Measurements from ENCODE around the gene NKX1-1.

The NKX1-1 gene

DNA sequence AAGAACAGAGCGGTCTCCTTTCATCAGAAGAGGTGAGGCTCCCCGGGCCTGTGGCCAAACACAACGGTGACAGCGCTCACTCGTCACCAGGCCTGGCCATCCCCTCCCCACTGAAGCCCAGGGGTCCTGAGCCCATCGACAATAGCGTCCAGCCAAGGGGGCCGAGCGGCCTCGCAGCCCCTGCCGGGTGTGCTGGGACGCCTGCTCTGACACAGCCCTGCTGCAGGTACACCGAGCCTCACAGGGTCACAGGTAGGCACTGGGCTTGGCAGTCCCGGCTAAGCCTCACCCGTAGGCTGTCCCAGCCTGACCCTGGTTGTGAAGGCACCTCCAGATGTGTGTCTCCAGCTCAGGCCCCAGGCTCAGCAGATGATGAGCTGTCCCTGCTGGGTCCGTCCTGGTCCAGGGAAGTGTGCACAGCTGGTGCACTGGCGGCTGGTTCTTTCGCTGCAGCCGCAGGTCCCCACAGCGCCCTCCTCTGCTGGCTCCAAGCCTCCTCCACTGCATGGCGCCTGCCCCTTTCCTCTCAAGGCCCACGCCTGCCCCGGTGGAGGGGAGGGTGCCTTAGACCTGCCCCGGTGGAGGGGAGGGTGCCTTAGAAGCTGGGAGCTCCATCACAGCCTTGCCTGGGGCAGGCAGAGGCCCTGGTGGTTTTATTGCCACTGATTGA lies 37.7 kb downstream of the NKX1-1 start:
- TF ChIP-seq, protein P1, sequence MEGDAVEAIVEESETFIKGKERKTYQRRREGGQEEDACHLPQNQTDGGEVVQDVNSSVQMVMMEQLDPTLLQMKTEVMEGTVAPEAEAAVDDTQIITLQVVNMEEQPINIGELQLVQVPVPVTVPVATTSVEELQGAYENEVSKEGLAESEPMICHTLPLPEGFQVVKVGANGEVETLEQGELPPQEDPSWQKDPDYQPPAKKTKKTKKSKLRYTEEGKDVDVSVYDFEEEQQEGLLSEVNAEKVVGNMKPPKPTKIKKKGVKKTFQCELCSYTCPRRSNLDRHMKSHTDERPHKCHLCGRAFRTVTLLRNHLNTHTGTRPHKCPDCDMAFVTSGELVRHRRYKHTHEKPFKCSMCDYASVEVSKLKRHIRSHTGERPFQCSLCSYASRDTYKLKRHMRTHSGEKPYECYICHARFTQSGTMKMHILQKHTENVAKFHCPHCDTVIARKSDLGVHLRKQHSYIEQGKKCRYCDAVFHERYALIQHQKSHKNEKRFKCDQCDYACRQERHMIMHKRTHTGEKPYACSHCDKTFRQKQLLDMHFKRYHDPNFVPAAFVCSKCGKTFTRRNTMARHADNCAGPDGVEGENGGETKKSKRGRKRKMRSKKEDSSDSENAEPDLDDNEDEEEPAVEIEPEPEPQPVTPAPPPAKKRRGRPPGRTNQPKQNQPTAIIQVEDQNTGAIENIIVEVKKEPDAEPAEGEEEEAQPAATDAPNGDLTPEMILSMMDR (IDR thresholded peaks at IDR 0.05; ENCODE audit: low read depth, low read length, missing control alignments): no peak
- in situ Hi-C loops (cut with HindIII; ENCODE audit: low sequenced_read_pairs): no loop called here
- H3K4me3 ChIP-seq (ENCODE audit: low read depth, low read length): no peak overlapping the region
- DNase-seq (ENCODE audit: low read depth): no peak

- in situ Hi-C loops (cut with HindIII; ENCODE audit: low sequenced_read_pairs): no loop called here
- TF ChIP-seq, protein P1 (IDR thresholded peaks at IDR 0.05; ENCODE audit: low read depth, low read length, missing control alignments): no peak
- H3K4me3 ChIP-seq (ENCODE audit: low read depth, low read length): no peak overlapping the region
- no peak for DNase-seq (ENCODE audit: low read depth)
Observed at GRCh38 chr4:1367936-1368289, 38.3 kb downstream of the NKX1-1 start.

DNA sequence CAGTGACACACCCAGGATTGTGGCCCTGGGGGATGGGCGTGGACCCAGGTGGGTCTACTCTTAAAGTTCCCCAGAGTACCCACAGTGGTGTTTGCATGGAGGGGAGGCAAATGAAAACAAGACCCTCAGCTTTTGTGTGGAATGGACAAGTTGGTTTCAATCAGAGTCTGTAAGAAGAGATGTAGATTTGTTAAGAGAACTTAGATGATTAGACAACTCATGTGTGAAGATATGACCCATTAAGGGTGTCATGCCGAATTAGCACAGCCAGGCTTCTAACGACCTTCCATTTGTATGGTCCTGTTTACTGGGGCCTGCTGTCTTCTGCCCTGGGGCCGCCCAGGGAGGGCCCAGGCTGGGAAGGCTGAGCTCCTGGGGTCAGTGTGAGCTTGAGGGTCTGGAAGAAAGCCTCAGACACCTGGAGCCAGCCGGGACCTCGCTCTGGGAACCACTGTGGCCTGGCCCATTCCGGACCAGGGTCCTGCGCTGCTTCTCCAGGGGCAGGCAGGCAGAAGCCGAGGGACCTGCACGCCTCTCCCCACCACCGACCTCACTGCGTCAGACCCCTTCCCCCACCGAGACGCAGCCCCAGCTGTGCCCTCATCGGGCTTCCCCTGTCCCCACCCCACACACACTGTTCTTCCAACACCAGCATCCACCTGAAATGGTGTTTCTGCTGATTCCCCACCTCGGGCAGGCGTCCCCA lies 38.9 kb downstream of the NKX1-1 start:
- in situ Hi-C loops (cut with HindIII; ENCODE audit: low sequenced_read_pairs): no loop called here
- no peak overlapping the region for H3K4me3 ChIP-seq (ENCODE audit: low read depth, low read length)
- TF ChIP-seq, protein P1 (IDR thresholded peaks at IDR 0.05; ENCODE audit: low read depth, low read length, missing control alignments): no peak
- DNase-seq (ENCODE audit: low read depth): no peak

- in situ Hi-C loops (cut with HindIII; ENCODE audit: low sequenced_read_pairs): no loop called here
- H3K4me3 ChIP-seq (ENCODE audit: low read depth, low read length): no peak overlapping the region
- DNase-seq (ENCODE audit: low read depth): no peak
- TF ChIP-seq, protein P1 (IDR thresholded peaks at IDR 0.05; ENCODE audit: low read depth, low read length, missing control alignments): no peak
Observed at GRCh38 chr4:1366371-1367229, 39.6 kb downstream of the NKX1-1 start.

DNA sequence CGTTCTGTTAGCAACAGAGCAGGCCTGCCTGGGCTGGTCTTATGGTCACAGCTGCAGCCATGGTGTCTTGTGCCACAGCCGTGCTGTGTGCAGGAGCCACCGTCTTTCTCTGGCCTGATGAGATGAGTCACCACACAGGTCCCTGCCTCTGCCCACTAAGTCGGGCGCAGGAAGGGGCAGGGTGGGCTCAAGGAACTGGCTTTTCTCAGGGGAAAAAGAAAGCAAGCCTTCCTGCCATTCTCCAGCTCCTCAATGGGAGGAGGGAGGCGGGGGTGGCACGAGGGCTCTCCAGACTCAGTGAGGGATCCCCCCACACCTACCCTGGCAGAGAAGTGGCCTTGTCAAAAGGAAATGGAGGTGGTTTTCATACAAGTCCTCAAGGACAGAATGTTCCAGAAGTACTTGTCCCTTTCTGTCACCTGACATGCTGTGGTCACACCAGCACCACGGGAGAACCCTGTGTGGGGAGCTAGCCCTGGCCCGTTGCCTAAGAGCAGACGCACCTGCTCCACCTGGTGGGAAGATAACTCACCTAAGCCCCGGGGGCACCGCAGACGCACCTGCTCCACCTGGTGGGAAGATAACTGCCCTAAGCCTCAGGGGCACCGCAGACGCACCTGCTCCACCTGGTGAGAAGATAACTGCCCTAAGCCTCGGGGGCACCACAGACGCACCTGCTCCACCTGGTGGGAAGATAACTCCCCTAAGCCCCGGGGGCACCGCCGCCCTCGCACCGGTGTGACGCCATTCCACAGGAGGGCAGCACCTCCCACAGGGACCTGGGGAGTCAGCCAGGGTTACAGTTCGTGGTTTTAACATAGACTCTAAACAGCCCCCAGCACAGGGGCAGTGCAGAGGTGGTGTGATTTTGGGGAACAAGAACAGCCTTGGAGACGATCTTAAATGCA lies 40.7 kb downstream of the NKX1-1 start:
- no peak for DNase-seq (ENCODE audit: low read depth)
- in situ Hi-C loops (cut with HindIII; ENCODE audit: low sequenced_read_pairs): no loop called here
- TF ChIP-seq, protein P1 (IDR thresholded peaks at IDR 0.05; ENCODE audit: low read depth, low read length, missing control alignments): no peak
- no peak overlapping the region for H3K4me3 ChIP-seq (ENCODE audit: low read depth, low read length)

DNA sequence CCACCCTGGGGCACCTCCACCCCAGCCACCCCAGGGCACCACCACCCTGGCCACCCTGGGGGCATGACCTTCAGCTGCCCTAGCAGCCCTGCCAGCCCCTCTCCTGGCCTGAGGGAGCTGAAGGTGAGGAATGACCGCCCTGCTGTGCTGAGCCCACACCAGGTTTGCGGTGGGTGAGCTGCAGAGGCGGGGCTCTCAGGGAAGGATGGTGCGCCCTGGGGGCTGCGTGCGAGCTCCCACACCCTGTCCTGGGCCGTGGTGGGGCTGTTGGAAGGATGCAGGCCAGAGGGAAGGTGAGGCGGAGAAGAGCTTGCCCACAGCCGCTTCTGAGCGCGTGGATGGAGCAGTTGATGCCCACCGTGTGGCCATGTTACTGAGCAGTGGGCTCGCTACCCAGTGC lies 41.5 kb downstream of the NKX1-1 start:
- in situ Hi-C loops (cut with HindIII; ENCODE audit: low sequenced_read_pairs): no loop called here
- H3K4me3 ChIP-seq (ENCODE audit: low read depth, low read length): no peak overlapping the region
- DNase-seq (ENCODE audit: low read depth): no peak
- TF ChIP-seq, protein P1 (IDR thresholded peaks at IDR 0.05; ENCODE audit: low read depth, low read length, missing control alignments): no peak
